Activated CD8-positive, alpha-beta memory T cell treated with anti-CD3 and anti-CD28 coated beads, Interleukin-2, amount 50 U/mL, for 1 hour (primary cell): Measurements from ENCODE around the gene ALKBH8.
A peak's percentile ranks its signal among the peaks of the same experiment; 100 is the strongest.

Source experiments
- DNase-seq: peaks from one replicate; pipeline ENCODE4 v3.0.0-alpha.2; 2020; ENCODE audit errors: extremely low read depth

ALKBH8 gene, protein sequence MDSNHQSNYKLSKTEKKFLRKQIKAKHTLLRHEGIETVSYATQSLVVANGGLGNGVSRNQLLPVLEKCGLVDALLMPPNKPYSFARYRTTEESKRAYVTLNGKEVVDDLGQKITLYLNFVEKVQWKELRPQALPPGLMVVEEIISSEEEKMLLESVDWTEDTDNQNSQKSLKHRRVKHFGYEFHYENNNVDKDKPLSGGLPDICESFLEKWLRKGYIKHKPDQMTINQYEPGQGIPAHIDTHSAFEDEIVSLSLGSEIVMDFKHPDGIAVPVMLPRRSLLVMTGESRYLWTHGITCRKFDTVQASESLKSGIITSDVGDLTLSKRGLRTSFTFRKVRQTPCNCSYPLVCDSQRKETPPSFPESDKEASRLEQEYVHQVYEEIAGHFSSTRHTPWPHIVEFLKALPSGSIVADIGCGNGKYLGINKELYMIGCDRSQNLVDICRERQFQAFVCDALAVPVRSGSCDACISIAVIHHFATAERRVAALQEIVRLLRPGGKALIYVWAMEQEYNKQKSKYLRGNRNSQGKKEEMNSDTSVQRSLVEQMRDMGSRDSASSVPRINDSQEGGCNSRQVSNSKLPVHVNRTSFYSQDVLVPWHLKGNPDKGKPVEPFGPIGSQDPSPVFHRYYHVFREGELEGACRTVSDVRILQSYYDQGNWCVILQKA

DNA sequence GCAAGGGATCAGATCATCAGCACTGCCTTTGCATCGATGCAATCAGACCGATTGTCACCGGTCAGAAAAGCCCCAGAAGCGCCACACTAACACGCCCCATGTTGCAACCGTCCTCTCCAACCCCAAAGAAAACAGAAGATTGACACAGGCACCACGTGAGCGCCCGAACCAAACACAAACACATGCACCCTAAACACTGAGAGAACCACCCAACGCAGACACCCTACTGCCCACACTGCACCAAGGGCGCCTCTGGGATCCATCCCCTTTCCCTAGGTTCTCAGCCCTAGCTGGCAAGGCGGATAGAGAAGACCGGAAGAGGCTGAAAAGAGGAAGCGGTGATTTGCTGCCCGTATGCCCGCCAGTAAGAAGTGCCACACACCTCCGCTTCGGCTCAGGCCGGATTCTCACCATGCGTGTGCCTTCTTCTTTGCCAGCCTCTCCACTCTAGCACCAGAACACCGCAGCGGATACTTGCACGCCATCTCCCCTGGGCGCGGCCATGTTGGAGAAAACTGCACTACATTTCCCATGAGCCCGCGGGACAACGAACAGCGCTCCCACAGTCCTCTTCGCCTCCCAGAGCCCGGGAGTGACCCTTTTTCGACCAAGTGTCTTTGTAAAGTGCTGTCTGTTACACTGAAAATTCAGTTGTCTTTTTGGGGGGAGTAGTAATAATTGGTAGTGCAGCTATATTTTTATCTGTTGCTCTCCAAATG is at the start of gene ALKBH8:
Gene ALKBH8 (minus strand): TSS at position 517 of the 719 bp plus-strand sequence. CDS start 4,842 bp downstream, outside the sequence.
- peak; percentile 44 for DNase-seq

DNA sequence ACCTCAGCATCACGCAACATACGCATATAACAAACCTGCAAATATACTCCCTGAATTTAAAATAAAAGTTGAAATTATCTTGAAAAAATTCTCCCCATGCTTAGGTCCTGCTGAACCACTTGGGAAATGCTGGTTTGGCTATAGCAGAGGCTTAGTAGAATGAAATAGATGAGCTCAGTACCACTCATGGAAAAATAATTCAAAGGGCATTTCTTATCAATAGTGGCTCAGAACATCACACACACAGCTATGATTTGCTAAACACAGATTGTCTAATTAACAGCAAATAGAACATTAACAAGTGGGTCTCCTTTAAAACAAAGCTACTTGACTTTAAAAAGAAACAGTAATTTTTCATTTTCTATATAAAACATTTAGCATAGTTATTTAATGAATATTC is 46.9 kb upstream of the ALKBH8 start:
- DNase-seq: no peak

GRCh38 chr11:107609400-107610218 is 44.1 kb upstream of the ALKBH8 start:
- no peak for DNase-seq

- DNase-seq: no peak
These were observed 43.3 kb upstream of the ALKBH8 start for GRCh38 chr11:107608809-107609208.

DNA sequence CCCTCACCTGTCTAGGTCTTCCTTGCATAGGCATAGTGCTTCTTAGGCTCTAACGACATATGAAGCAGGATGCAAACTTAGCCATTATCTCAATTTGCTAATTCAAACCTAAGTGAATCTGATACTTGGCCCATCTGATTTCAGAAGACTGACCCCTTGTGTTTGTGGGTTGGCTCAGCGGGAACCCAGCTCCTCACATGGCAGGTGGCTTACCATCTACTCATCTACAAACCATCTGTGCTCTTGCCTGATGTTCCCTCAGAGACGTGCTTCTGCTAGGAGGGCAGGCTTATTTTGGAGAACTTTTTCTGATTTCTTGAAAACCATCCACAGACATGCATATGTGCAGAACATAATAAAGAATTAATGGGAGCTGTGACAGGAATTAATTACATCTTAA is 40.6 kb upstream of the ALKBH8 start:
- no peak for DNase-seq

GRCh38 chr11:107605061-107606006 is 39.8 kb upstream of the ALKBH8 start:
- DNase-seq: no peak

DNA sequence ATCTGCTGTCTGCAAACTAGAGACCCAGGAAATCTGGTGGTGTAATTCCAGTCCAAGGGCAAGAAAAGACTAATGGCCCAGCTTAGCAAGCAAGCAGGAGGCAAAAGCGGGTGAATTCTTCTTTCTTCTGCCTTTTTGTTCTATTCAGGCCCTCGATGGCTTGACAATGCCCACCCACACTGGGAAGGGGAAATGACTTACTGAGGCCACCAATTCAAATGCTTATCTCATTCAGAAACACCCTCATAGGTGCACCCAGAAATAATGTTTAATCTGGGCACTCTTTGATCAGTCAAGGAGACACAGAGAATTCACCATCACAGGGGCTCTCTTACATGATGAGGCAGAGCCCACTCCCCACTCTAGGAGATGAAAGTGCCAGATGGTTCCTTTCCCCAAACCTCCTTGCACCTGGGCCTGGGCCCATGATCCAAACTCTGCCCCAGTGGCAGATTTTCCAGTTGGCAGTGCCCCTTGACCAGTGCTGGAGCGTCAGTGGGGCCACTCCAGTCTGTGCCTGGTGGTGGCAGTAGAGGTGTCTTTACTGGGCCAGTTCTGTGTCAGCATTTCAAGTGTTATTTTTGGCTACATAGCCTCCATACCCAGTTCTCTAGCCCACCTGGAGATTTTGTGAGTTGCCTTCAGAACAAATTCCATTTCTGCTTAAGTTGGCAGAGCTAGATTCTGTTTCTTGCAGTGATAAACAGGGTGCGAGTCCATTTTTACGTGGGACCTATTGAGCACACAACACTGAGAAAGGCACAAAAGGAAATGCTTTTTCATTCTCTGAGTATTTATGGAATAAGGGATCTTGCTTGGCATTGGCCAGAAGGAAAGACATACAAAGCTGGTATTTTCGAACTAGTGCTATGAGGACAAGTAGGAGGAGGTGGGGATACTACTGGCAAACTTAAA is 32.9 kb upstream of the ALKBH8 start:
- DNase-seq: no peak

GRCh38 chr11:107594736-107595135 is 29.2 kb upstream of the ALKBH8 start:
- DNase-seq: no peak

DNA sequence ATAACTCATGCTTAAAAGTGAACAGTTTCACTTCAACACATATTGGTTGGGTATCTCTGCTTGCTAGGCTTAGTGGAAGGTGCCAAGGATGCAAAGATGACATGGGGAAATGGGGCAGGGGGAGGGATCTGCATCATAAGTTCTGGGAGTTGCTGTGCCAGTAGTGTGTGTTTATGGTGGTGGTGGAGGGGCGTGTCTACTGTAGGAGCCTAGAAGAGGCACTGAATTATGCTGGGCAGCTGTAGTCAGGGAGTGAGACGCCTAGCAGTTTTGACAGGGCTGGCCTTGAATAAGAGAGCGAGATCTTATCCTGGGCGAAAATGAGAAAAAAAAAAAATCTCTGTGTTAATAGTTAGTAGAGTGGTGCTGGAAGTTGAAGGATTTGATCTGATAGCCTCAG is 28.4 kb upstream of the ALKBH8 start:
- no peak for DNase-seq

DNA sequence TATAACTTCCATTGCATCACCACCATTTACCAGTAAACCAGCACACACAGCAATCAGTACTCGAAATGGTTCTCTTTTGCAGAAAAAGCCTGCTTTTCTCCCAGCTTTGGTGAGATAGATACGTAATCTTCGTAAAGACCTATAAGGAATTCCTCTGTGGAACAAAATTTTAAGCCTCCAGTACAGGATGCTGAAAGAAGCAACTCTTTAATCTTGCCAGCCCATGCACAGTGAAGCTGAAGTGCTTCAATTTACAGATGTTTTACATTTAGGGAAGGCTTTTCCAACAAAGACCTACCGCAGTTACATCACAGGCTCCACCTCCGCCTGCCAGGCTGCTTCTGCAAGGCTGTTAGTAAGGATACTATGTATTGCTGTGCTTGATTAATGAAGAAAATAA is 27.3 kb upstream of the ALKBH8 start:
- no peak for DNase-seq

DNA sequence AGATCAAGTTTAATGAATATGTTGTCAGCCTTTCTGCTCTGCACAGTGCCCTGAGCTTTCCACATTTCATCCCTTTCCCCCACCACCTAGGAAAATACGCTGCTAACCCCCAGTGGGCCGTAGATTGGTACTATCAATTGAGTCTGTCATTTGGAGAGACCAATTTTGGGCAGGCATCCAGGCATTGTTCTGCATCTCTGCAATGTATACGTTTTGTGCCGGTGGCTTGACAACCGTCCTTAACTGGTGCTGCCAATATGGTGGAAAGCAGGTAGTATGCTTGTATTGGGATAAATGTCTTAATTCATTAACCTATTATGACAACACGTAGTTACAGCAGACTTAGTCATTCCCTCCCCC is 26.7 kb upstream of the ALKBH8 start:
- no peak for DNase-seq

- no peak for DNase-seq
These were observed 26.1 kb upstream of the ALKBH8 start for GRCh38 chr11:107591378-107592230.

DNA sequence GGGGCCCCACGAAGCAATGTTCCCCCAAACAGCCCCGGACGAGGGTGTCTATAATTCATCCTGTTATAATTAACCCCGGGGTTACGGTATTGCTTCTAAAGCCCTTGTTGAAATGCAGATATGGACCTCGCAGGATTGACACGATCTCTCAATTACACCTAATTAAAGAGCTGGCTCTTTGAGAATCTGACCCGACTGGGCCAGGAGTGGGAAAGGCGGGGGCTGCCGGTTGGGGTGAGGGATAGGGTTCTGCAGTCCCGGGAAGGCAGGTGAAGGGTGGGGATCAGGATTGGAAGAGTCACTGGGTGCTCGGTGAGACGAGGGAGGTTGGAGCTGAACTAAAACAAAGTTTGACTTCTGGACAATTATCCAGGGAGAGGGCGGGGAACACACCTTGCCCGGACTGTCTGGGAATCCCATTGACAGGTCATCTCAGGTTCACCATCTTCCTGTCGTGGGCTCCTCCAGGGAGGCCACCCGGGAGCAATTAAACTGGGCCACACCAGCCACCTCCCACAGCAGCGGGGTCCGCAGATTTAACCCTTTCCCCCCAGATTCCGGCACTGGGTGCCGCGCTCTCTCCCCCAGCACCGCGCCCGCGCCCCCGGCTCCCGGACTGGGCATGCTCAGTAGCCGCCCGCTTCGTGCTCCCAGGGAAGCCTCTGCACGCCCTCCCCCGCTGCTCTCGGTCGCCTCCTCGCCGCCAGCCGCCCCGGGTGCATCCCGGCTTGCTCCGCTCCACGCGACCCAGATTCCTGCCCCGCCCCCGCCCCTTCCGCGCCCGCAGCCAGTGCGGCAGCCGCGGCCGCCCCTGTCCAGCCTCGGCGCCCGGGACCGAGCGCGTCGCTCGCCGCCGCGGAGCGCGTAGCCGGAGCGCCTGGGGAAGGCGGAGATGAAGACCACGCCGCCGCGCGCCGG is 25.2 kb upstream of the ALKBH8 start, which contains the start of gene ELMOD1:
Gene ELMOD1 (plus strand): TSS at position 688 of the 918 bp plus-strand sequence. CDS start 27,043 bp downstream, outside the sequence.
- DNase-seq: no peak

DNA sequence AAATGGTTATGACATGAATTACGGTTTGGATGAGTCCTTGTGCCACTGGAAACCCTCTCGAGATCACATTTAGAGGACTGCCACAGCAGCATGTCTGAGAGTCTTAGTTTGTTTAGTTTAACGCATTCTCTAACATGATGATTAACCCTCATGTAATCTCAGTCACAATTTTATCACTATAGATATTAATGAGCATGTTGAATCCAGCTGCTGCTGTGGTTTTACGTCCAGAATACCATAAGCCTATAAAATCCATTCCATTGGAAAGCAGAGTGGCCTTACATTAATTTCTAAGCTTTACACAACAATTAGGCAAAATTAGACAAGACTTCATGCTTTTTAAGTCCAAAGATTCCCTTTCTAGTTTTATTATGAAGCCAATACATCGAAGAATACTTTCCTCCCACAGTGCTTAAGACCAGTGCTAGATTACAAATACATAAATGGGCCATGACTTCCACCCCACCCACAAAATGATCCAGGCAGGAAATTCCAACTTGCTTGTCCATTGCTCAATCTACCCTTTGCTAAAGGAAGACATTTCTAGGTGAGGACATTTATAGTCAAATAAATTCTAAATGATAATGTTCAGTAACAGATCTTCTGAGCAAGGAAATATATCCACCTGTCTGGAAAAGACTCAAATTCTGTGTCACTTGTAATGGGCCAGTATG is 21.9 kb upstream of the ALKBH8 start:
- DNase-seq: no peak

GRCh38 chr11:107583629-107584195 is 18.2 kb upstream of the ALKBH8 start:
- DNase-seq: no peak

DNA sequence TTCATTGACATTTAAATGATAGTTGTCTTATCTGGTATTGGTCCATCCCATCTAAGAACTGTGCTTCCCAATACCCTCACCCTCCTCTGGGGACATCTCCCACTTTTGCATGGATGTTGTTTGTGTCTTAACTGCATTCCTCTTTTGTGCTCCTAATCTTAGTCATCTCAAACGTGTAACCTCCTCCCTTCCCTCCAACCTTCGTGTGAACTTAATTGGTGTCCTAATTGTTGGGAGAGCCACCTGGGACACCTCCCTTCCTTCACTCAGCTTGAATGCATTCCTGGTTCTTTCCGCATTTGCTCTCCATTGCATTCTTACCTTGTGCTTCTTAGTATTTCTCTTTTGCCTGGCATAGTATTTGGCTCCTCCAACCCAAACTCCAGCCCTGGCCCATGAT is 15.6 kb upstream of the ALKBH8 start:
- DNase-seq: no peak
